Transverse colon (tissue), 4 donors: ENCODE measurements around the gene SSPN. TPM values are rescaled to one million over a fixed set of nuclear protein-coding genes. Genes with fewer than 3 reads are reported as not detected.

ENCODE experiments used
- DNase-seq: peaks from one replicate; pipeline ENCODE4 v3.0.0-alpha.2; 2019
- H3K27ac ChIP-seq, 4 donors: fragments of 200-600 bp; sonication (generic); 2 replicates each; pipeline ENCODE4 v1.5.1; 2016 to 2018; ENCODE audit warnings: inconsistent platforms in 4 of 4
- H3K27me3 ChIP-seq: fragments of 200-600 bp; sonication (generic); 2 replicates; pipeline ENCODE4 v1.5.1; 2017; ENCODE audit warnings: inconsistent platforms
- H3K36me3 ChIP-seq, 4 donors: fragments of 200-600 bp; sonication (generic); 2 replicates each; pipeline ENCODE4 v1.5.1; 2017 to 2019; ENCODE audit warnings: inconsistent platforms in 4 of 4
- H3K4me1 ChIP-seq, 4 donors: fragments of 200-600 bp; sonication (generic); 2 replicates each; pipeline ENCODE4 v1.5.1; 2017 to 2020; ENCODE audit warnings: inconsistent platforms in 4 of 4
- H3K4me3 ChIP-seq, 4 donors: fragments of 200-600 bp; sonication (generic); 1 replicate in 1 of 4; 2 replicates in 3 of 4; pipeline versions ENCODE4 v1.5.1 to v1.6.1; 2017 to 2019; ENCODE audit warnings: inconsistent platforms in 4 of 4
- H3K9me3 ChIP-seq, 2 donors: fragments of 200-600 bp; sonication (generic); 2 replicates each; pipeline ENCODE4 v1.5.1; 2017 to 2019; ENCODE audit warnings: inconsistent platforms in 2 of 2
- EP300 ChIP-seq: sonication (generic); formaldehyde crosslinking; IDR thresholded peaks from one replicate; pipeline ENCODE4 v1.6.1; 2017; ENCODE audit warnings: antibody characterized with exemption, low read depth
- POLR2A ChIP-seq: fragments of 450-650 bp; IDR thresholded peaks from one replicate; pipeline ENCODE4 v1.6.1; 2016; ENCODE audit warnings: antibody characterized with exemption, mild to moderate bottlenecking, moderate library complexity
- POLR2AphosphoS5 ChIP-seq, 3 donors: sonication (generic); formaldehyde crosslinking; IDR thresholded peaks; one replicate each; pipeline ENCODE4 v1.6.1; 2016; ENCODE audit warnings: antibody characterized with exemption in 3 of 3
- WGBS, 2 donors: methylation state at CpG; one replicate each; pipeline ENCODE4 v1.1.5; 2018; ENCODE audit warnings: low coverage in 1 of 2; 5-methylcytosine and 5-hydroxymethylcytosine counted together
- in situ Hi-C, 4 donors: fragments of 200-750 bp; cut with MboI; loops; one replicate each; pipeline versions ENCODE4 v1.15.0 to v1.15.1; 2017; ENCODE audit warnings: low sequenced_read_pairs in 3 of 4, low pct_ligation_motif_present in 1 of 4, low pct_unique_long_range_greater_than_20kb in 1 of 4
- intact Hi-C: fragments of 100-400 bp; cut with DNase I; formaldehyde crosslinking; loops from one replicate; pipeline ENCODE4 v1.15.1; 2023; ENCODE audit warnings: low total_unique reads
- total RNA-seq, 4 donors: library from RNA; depleted of rRNA; stranded (reverse); fragments of >200 nt; gene quantifications; one replicate each; pipeline ENCODE4 v1.1.0, GENCODE V29; 2016
- TF ChIP-seq, protein P1 (sequence below), 5 experiments: fragments of 200-600 bp in 3 of 5; fragments of 450-650 bp in 2 of 5; sonication (generic) in 3 of 5; IDR thresholded peaks; 1 replicate in 2 of 5; 2 replicates in 3 of 5; pipeline ENCODE4 v1.5.1; 2016 to 2017; ENCODE audit warnings: antibody characterized with exemption in 5 of 5, inconsistent platforms in 3 of 5, mild to moderate bottlenecking in 2 of 5, moderate library complexity in 1 of 5

SSPN gene
- total RNA-seq, 4 donors from 2014 or later = 4.5 to 103 (median 15.0) TPM

DNA sequence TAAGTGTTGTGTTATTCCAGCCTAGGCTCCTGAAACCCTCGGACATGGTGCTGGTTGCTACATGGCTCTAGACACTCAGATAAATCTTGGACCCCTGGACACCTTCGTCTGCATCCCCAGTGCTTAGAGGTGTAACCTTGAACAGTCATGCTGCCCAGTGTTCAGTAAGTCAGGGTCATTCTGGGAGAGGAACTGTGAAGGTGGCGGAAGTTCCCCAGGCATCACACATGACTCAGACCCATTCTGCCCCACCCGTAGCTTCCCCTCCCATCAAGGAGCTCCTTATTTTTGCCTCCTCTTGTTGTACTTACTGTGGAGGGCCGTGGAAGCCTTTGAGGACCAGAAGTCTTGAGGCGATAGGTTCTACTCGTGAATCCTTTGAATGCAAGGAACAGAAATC is 18.1 kb upstream of the SSPN start:
- in situ Hi-C loops = no loop called here
- DNase-seq = peak; percentile 61
- Histone ChIP-seq H3K4me1 (peaks cover 0 to 29% (median 14%) of the 10 kb centered on the region in 4 donors), H3K27ac (peak overlapping the region; percentile 54 to 77 (median 74)), H3K9me3 (no peaks in the 10 kb centered on the region), H3K36me3 (no peaks in the 10 kb centered on the region), H3K27me3 (no peaks in the 10 kb centered on the region), H3K4me3 (no peak overlapping the region)
- 29 to 54% methylated on average over 1 to 7 of the region's 7 CpGs for WGBS, 2 donors
- intact Hi-C loops = no loop called here
- TF ChIP-seq, protein P1, sequence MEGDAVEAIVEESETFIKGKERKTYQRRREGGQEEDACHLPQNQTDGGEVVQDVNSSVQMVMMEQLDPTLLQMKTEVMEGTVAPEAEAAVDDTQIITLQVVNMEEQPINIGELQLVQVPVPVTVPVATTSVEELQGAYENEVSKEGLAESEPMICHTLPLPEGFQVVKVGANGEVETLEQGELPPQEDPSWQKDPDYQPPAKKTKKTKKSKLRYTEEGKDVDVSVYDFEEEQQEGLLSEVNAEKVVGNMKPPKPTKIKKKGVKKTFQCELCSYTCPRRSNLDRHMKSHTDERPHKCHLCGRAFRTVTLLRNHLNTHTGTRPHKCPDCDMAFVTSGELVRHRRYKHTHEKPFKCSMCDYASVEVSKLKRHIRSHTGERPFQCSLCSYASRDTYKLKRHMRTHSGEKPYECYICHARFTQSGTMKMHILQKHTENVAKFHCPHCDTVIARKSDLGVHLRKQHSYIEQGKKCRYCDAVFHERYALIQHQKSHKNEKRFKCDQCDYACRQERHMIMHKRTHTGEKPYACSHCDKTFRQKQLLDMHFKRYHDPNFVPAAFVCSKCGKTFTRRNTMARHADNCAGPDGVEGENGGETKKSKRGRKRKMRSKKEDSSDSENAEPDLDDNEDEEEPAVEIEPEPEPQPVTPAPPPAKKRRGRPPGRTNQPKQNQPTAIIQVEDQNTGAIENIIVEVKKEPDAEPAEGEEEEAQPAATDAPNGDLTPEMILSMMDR (IDR thresholded peaks at IDR 0.05) = no peak
- TF ChIP-seq POLR2A = no peak
- no peak for TF ChIP-seq EP300
- TF ChIP-seq POLR2AphosphoS5 (IDR thresholded peaks at IDR 0.05) = no peak

DNA sequence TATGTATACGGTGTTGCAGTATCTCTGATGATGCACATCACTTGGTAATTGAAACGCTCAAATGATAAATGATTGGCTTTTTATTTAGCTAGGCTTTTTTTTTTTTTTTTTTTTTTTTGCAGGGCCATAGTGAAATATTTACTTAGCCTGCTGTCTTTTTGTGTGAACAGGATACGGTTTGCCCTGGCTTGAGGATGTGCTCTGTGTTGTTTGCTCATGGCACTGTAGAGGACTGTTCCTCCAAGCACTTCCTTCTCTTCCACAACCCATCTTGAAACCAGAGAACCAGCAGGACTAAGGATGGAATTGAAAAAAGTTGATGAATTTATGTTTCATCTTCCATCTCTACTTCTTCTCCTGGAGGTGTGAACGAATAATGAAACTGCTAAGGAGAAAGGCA is 15.5 kb upstream of the SSPN start:
- Histone ChIP-seq H3K27me3 (no peaks in the 10 kb centered on the region), H3K9me3 (no peaks in the 10 kb centered on the region), H3K27ac (no peak overlapping the region), H3K4me1 (peaks cover 0 to 12% (median 10%) of the 10 kb centered on the region in 4 donors), H3K36me3 (no peaks in the 10 kb centered on the region), H3K4me3 (no peak overlapping the region)
- intact Hi-C loops (no loop called here), in situ Hi-C loops (no loop called here)
- no peak for DNase-seq
- WGBS, 2 donors = 65 to 74% methylated on average over 4 of the region's 4 CpGs
- TF ChIP-seq, protein P1 (IDR thresholded peaks at IDR 0.05) = no peak
- TF ChIP-seq POLR2A (no peak), EP300 (no peak), POLR2AphosphoS5 (IDR thresholded peaks at IDR 0.05) (no peak)

DNA sequence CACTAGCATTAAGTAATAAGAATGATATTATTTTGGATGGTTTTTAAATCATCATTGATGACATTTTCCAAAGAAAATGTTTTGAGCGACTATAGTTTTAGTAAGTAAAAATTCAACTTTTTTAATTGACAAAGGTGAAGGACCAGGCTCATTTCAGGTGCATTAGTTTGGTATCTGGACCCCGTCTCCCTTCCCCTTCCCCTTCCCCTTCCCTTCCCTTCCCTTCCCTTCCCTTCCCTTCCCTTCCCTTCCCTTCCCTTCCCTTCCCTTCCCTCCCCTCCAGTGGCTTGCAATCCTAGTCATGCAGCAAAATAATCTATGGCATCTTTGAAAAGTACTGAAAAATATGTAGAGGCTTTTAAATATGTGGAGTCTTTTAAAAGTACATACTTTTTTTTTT is 13.0 kb upstream of the SSPN start:
- in situ Hi-C loops = no loop called here

DNA sequence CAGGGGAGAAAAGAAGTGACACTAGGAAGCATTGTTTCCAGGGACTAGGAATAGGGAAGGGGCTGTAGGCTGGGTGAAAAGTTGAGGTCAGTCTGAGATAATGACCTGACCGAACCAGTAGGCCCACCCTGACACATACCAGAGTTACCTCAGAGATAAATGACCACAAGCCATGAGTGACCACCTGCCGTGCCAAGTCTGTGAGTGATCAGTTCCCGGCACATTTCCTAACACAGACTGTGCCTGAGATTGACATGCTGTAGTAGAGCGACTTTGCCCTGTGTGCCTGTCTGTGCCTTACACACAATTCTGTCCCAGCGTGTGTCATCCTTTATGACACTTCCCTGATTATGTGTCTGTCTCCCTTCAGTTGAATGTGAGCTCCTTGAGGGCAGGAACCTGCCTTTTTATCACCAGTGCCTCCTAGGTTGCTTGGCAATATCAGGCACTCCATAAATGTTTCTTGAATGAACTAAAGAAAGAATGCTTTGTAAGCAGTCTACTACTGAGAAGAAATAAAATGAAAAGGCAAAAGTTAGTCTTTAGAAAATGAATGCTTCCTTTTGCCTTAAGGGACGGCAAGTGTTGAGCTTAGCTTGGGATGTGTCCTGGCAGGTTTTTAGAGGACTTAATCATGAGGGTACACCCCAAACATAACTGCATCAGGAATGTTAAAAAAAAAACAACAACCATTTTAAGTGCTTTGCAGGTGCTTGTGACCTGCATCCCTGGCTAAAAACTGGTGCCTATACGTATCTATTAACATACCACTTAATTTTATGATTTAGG is 9.6 kb upstream of the SSPN start:
- 90 to 100% methylated on average over 3 to 7 of the region's 7 CpGs for WGBS, 2 donors
- Histone ChIP-seq H3K36me3 (no peaks in the 10 kb centered on the region), H3K27ac (no peak overlapping the region), H3K4me1 (peaks cover 0 to 3% (median 0%) of the 10 kb centered on the region in 4 donors), H3K9me3 (no peaks in the 10 kb centered on the region), H3K4me3 (no peak overlapping the region), H3K27me3 (no peaks in the 10 kb centered on the region)
- in situ Hi-C loops (no loop called here), intact Hi-C loops (no loop called here)
- peak in 1 of 3 donors; percentile 41 for TF ChIP-seq POLR2AphosphoS5 (IDR thresholded peaks at IDR 0.05)
- no peak for TF ChIP-seq EP300
- TF ChIP-seq, protein P1 (IDR thresholded peaks at IDR 0.05) = no peak
- TF ChIP-seq POLR2A = no peak
- no peak for DNase-seq

More for the DNA sequence above, 13.0 kb upstream of the SSPN start:
- Histone ChIP-seq H3K9me3 (no peaks in the 10 kb centered on the region), H3K36me3 (no peaks in the 10 kb centered on the region), H3K27ac (no peak overlapping the region), H3K27me3 (no peaks in the 10 kb centered on the region), H3K4me1 (peaks cover 0 to 3% (median 1%) of the 10 kb centered on the region in 4 donors), H3K4me3 (no peak overlapping the region)
- no peak for DNase-seq
- 89 to 100% methylated on average over 2 of the region's 2 CpGs for WGBS, 2 donors
- no peak for TF ChIP-seq POLR2A
- TF ChIP-seq POLR2AphosphoS5 (IDR thresholded peaks at IDR 0.05) = no peak
- TF ChIP-seq EP300 = no peak
- TF ChIP-seq, protein P1 (IDR thresholded peaks at IDR 0.05) = no peak
- intact Hi-C loops = no loop called here
